PC-3 (cell line): ENCODE data around the gene OR10K2. TPM values are rescaled to one million over a fixed set of nuclear protein-coding genes. Genes with fewer than 3 reads are reported as not detected.

Source experiments
- ATAC-seq: fragments of 200-7000 bp; cut with Tn5 transposase; 2 replicates; pipeline ENCODE4 v1.9.1; 2020; ENCODE audit warnings: mild to moderate bottlenecking, moderate library complexity
- BruUV-seq: library from RNA; stranded (reverse); fragments of 400-500 nt; replicated peaks from 2 replicates; lab custom pipeline; 2021; lab: Mats Ljungman, UMichigan
- CTCF ChIA-PET: fragments of 300-600 bp; sonication (Branson Sonifier 250); formaldehyde crosslinking; loops from one replicate; lab custom pipeline; 2022; ENCODE audit warnings: antibody characterized with exemption; lab: Charles Lee
- POLR2A ChIA-PET: fragments of 300-600 bp; sonication (Branson Sonifier 250); formaldehyde crosslinking; loops from one replicate; lab custom pipeline; 2022; ENCODE audit warnings: antibody characterized with exemption; ENCODE audit not compliant: unreplicated experiment; lab: Charles Lee
- DNase-seq: peaks from one replicate; pipeline ENCODE4 v3.0.0-alpha.2; 2015
- H2AFZ ChIP-seq: fragments of 300-600 bp; sonication (generic); 2 replicates; pipeline ENCODE4 v1.6.0; 2016; ENCODE audit warnings: antibody characterized with exemption, low read length
- H3F3A ChIP-seq: fragments of 300-600 bp; sonication (generic); one replicate; pipeline ENCODE4 v1.6.0; 2017; ENCODE audit warnings: antibody characterized with exemption, low read length, control low read depth, mild to moderate bottlenecking; ENCODE audit not compliant: unreplicated experiment
- H3K27ac ChIP-seq: fragments of 300-600 bp; sonication (generic); 2 replicates; pipeline ENCODE4 v1.5.1; 2016; ENCODE audit warnings: mild to moderate bottlenecking, low read length
- H3K27me3 ChIP-seq: fragments of 300-600 bp; sonication (generic); 2 replicates; pipeline ENCODE4 v1.6.1; 2016; ENCODE audit warnings: low read length, mixed read lengths
- H3K36me3 ChIP-seq: fragments of 300-600 bp; sonication (generic); 2 replicates; pipeline ENCODE4 v1.6.1; 2016; ENCODE audit warnings: low read depth, mixed run types, low read length, mixed read lengths
- H3K4me1 ChIP-seq: fragments of 300-600 bp; sonication (generic); 2 replicates; pipeline ENCODE4 v1.5.1; 2016; ENCODE audit warnings: low read length; ENCODE audit not compliant: insufficient read depth
- H3K4me2 ChIP-seq: fragments of 300-600 bp; sonication (generic); 2 replicates; pipeline ENCODE4 v1.6.0; 2016; ENCODE audit warnings: low read length
- H3K4me3 ChIP-seq: fragments of 300-600 bp; sonication (generic); 2 replicates; pipeline ENCODE4 v1.5.1; 2016; ENCODE audit warnings: mild to moderate bottlenecking, low read length, mixed read lengths
- H3K79me2 ChIP-seq: fragments of 300-600 bp; sonication (generic); 2 replicates; pipeline ENCODE4 v1.6.1; 2017; ENCODE audit warnings: low read length, mixed read lengths
- H3K9ac ChIP-seq: fragments of 300-600 bp; sonication (generic); 2 replicates; pipeline ENCODE4 v1.6.0; 2016; ENCODE audit warnings: mild to moderate bottlenecking, low read length
- H3K9me2 ChIP-seq: fragments of 300-600 bp; sonication (generic); replicated peaks from 2 replicates; pipeline ENCODE4 v1.6.1; 2016; ENCODE audit warnings: mixed run types, low read length, mixed read lengths
- H3K9me3 ChIP-seq: fragments of 300-600 bp; sonication (generic); 2 replicates; pipeline ENCODE4 v1.6.1; 2016; ENCODE audit warnings: low read length, mixed read lengths
- H4K20me1 ChIP-seq: fragments of 300-600 bp; sonication (generic); 2 replicates; pipeline ENCODE4 v1.6.1; 2016; ENCODE audit warnings: low read length, mixed read lengths
- EZH2 ChIP-seq: fragments of 300-600 bp; sonication (generic); IDR thresholded peaks from one replicate; pipeline ENCODE4 v1.6.1; 2017; ENCODE audit warnings: antibody characterized with exemption, mild to moderate bottlenecking, low read length; ENCODE audit not compliant: unreplicated experiment
- EZH2phosphoT487 ChIP-seq: fragments of 300-600 bp; sonication (generic); IDR thresholded peaks from 2 replicates; pipeline ENCODE4 v1.6.1; 2018; ENCODE audit warnings: mild to moderate bottlenecking, antibody characterized with exemption, low read length, borderline replicate concordance
- intact Hi-C: fragments of 100-400 bp; cut with micrococcal nuclease; formaldehyde crosslinking; loops from 2 replicates; pipeline ENCODE4 v1.9.0; 2023
- total RNA-seq: library from RNA; depleted of rRNA; stranded (reverse); fragments of >200 nt; gene quantifications from 2 replicates; pipeline ENCODE4 v1.2.3, GENCODE V29; 2014; rRNA removed
- TF ChIP-seq, protein P1 (sequence below): fragments of 300-600 bp; sonication (generic); conservative IDR thresholded peaks from 2 replicates; pipeline ENCODE4 v1.5.1; 2017; ENCODE audit warnings: antibody characterized with exemption, low read depth, mild to moderate bottlenecking, low read length

The OR10K2 gene
- total RNA-seq, 1 experiment from 2014 or later: not detected

- H3F3A ChIP-seq: no peaks in the 10 kb centered on the region
- no peak overlapping the region for H3K4me2 ChIP-seq
- no peaks in the 10 kb centered on the region for H3K36me3 ChIP-seq
- intact Hi-C loops: no loop called here
- H3K9me2 ChIP-seq: no peaks in the 10 kb centered on the region
- ChIA-PET CTCF (no interaction called here), POLR2A (no interaction called here)
- H3K4me1 ChIP-seq: no peaks in the 10 kb centered on the region
- no peak for TF ChIP-seq EZH2phosphoT487
- no peak for TF ChIP-seq EZH2
- TF ChIP-seq, protein P1, sequence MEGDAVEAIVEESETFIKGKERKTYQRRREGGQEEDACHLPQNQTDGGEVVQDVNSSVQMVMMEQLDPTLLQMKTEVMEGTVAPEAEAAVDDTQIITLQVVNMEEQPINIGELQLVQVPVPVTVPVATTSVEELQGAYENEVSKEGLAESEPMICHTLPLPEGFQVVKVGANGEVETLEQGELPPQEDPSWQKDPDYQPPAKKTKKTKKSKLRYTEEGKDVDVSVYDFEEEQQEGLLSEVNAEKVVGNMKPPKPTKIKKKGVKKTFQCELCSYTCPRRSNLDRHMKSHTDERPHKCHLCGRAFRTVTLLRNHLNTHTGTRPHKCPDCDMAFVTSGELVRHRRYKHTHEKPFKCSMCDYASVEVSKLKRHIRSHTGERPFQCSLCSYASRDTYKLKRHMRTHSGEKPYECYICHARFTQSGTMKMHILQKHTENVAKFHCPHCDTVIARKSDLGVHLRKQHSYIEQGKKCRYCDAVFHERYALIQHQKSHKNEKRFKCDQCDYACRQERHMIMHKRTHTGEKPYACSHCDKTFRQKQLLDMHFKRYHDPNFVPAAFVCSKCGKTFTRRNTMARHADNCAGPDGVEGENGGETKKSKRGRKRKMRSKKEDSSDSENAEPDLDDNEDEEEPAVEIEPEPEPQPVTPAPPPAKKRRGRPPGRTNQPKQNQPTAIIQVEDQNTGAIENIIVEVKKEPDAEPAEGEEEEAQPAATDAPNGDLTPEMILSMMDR: no peak
- no peak for ATAC-seq
- no TSS peak for BruUV-seq
- H4K20me1 ChIP-seq: no peaks in the 10 kb centered on the region
- H3K9me3 ChIP-seq: no peaks in the 10 kb centered on the region; the same call in none of the 2 replicates
- H3K27ac ChIP-seq: no peak overlapping the region
- H3K79me2 ChIP-seq: no peaks in the 10 kb centered on the region
- no peak overlapping the region for H3K9ac ChIP-seq
- no peak overlapping the region for H2AFZ ChIP-seq
- H3K27me3 ChIP-seq: no peaks in the 10 kb centered on the region
- no peak overlapping the region for H3K4me3 ChIP-seq
- DNase-seq: no peak
Observed at GRCh38 chr1:158371188-158371953, 54.7 kb downstream of the OR10K2 start.

Other genes with a start within 250 kb of the OR10K2 start
- not detected in 2 replicates for gene CD1D, start 245.3 kb downstream of the OR10K2 start, total RNA-seq
- not detected in 2 replicates for gene CD1A, start 171.8 kb downstream of the OR10K2 start, total RNA-seq
- gene CD1C, start 136.3 kb downstream of the OR10K2 start, total RNA-seq: not detected in 2 replicates
- not detected in 2 replicates for gene CD1B, start 94.7 kb downstream of the OR10K2 start, total RNA-seq
- gene CD1E, start 72.3 kb downstream of the OR10K2 start, total RNA-seq: not detected in 2 replicates
- gene OR10T2, start 26.8 kb downstream of the OR10K2 start, total RNA-seq: not detected in 2 replicates
- not detected in 2 replicates for gene OR10K1, start 35.6 kb upstream of the OR10K2 start, total RNA-seq
- not detected in 2 replicates for gene OR10R2, start 46.0 kb upstream of the OR10K2 start, total RNA-seq
- not detected in 2 replicates for gene OR6Y1, start 128.2 kb upstream of the OR10K2 start, total RNA-seq
- not detected in 2 replicates for gene OR6P1, start 144.3 kb upstream of the OR10K2 start, total RNA-seq
- not detected in 2 replicates for gene OR10X1, start 153.7 kb upstream of the OR10K2 start, total RNA-seq
- gene OR10Z1, start 179.0 kb upstream of the OR10K2 start, total RNA-seq: not detected in 2 replicates